ENCODE measurements around the gene VSTM2B. TPM values are rescaled to one million over a fixed set of nuclear protein-coding genes. Genes with fewer than 3 reads are reported as not detected.

Gene VSTM2B
- total and polyA plus RNA-seq, 2 of the 13 experiments (the other 11 are each of a cell fraction or from before 2014, with no cell fraction given) = not detected

DNA sequence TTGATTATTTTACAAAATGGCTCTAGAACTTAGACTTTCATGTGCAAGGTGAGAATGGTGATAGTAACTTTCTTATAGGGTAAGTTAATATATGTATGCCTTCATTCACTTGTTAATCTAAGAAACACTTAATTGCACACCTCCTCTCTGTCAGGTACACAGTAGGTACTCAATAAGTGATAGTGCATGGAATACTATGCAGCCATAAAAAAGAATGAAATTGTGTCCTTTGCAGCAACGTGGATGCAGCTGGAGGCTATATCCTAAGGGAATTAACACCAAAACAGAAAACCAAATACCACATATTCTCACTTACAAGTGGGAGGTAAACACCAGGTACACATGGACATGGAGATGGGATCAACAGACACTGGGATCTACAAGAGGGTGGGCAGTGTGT, 17.6 kb upstream of the VSTM2B start:
- no peaks in the 10 kb centered on the region for H3K79me2 ChIP-seq (ENCODE audit: insufficient read depth, low read length)
- DNase-seq (ENCODE audit: low spot score) (no peak), FAIRE-seq (no peak), ATAC-seq (no peak)
- TF ChIP-seq BHLHE40 (IDR thresholded peaks at IDR 0.05; ENCODE audit: low read length) (no peak), ZNF225 (CRISPR knock-in tag; IDR thresholded peaks at IDR 0.05) (no peak), ARID2 (CRISPR knock-in tag; IDR thresholded peaks at IDR 0.05; ENCODE audit: borderline replicate concordance) (no peak), CBFB (CRISPR knock-in tag; IDR thresholded peaks at IDR 0.05) (no peak), ZNF687 (CRISPR knock-in tag; IDR thresholded peaks at IDR 0.05) (no peak), ZNF260 (CRISPR knock-in tag; IDR thresholded peaks at IDR 0.05; ENCODE audit: borderline replicate concordance, low read depth) (no peak), PHF20 (CRISPR knock-in tag; IDR thresholded peaks at IDR 0.05) (no peak), NFKB2 (CRISPR knock-in tag; IDR thresholded peaks at IDR 0.05; ENCODE audit: borderline replicate concordance) (no peak), FOXJ3 (CRISPR knock-in tag; IDR thresholded peaks at IDR 0.05; ENCODE audit: borderline replicate concordance) (no peak), ZNF468 (CRISPR knock-in tag; IDR thresholded peaks at IDR 0.05) (no peak), RBAK (CRISPR knock-in tag; IDR thresholded peaks at IDR 0.05) (no peak), ELF1 (CRISPR knock-in tag; IDR thresholded peaks at IDR 0.05) (no peak), ZNF572 (CRISPR knock-in tag; IDR thresholded peaks at IDR 0.05) (no peak)
- intact Hi-C loops (cut with micrococcal nuclease; ENCODE audit: unreplicated experiment) = no loop called here
- H3K36me3 ChIP-seq (replicated peaks in 1 of 2; ENCODE audit: control insufficient read depth in 1 of 2, insufficient read depth in 2 of 2, low read length in 2 of 2) = no peaks in the 10 kb centered on the region
- ChIA-PET CTCF (ENCODE audit: low intra/inter-chr PET ratio, low total read pairs) (no interaction called here), POLR2A (no interaction called here)
- no peak overlapping the region for H3K27ac ChIP-seq (ENCODE audit: extremely low read length, insufficient read depth, low read length)
- in situ Hi-C loops (cut with HindIII; ENCODE audit: extremely low pct_ligation_motif_present, low pct_unique_long_range_greater_than_20kb) = no loop called here
- no peaks in the 10 kb centered on the region for H4K20me1 ChIP-seq (ENCODE audit: insufficient read depth, low read length)
- H3K4me2 ChIP-seq (ENCODE audit: low read depth, low read length) = no peak overlapping the region
- H3K9me3 ChIP-seq (ENCODE audit: low read length) = no peaks in the 10 kb centered on the region
- H2AFZ ChIP-seq (ENCODE audit: low read length) = no peak overlapping the region
- BruUV-seq (replicated peaks) = no TSS peak
- no peak overlapping the region for H3K9ac ChIP-seq (ENCODE audit: insufficient read depth, low read depth, low read length)
- H3K4me3 ChIP-seq (replicated peaks in 1 of 3; ENCODE audit: insufficient read depth in 1 of 3, low read depth in 2 of 3, low read length in 3 of 3) = no peak overlapping the region
- H3K4me1 ChIP-seq (ENCODE audit: insufficient read depth, low read length) = no peaks in the 10 kb centered on the region
- 7% methylated on average over 1 of the region's 1 CpG for WGBS (ENCODE audit: low lambda C conversion rate)
- peaks cover 6 to 14% of the 10 kb centered on the region in 2 experiments; a peak in 2 of 5 replicates for H3K27me3 ChIP-seq (ENCODE audit: control insufficient read depth in 1 of 2, insufficient read depth in 2 of 2, low read length in 2 of 2)
